Fibroblast of lung (primary cell): ENCODE measurements around the gene BMPR1B.

Experiments used
- EZH2 ChIP-seq: IDR thresholded peaks from 2 replicates; pipeline ENCODE4 v1.5.1; 2012; ENCODE audit warnings: low read length, control low read depth, mild to moderate bottlenecking; ENCODE audit errors: missing control alignments
- TF ChIP-seq, protein P1 (sequence below), 2 donors: IDR thresholded peaks in 1 of 2; conservative IDR thresholded peaks in 1 of 2; 1 replicate in 1 of 2; 2 replicates in 1 of 2; pipeline ENCODE4 v1.5.1; 2011 to 2012; ENCODE audit warnings: low read length in 2 of 2, control low read depth in 1 of 2, inconsistent platforms in 1 of 2, low read depth in 1 of 2, mild to moderate bottlenecking in 1 of 2

DNA sequence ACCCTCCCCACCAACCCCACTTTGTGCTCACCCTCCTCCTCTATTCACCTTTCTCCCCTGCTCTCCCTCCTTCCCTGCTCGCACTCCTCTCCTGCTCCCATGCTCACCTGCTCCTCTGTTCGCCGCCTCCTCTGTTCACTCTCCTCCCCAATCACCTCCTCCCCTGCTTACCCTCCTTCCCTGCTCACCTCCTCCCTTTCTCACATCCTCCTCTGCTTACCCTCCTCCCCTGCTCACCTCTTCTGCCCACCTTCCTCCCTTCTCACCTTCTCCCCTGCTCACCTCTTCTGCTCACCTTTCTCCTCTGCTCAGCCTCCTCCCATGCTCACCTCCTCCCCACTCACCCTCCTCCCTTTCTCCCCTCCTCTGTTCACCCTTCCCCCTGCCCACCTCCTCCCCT lies 433.8 kb downstream of the BMPR1B start:
- TF ChIP-seq, protein P1, sequence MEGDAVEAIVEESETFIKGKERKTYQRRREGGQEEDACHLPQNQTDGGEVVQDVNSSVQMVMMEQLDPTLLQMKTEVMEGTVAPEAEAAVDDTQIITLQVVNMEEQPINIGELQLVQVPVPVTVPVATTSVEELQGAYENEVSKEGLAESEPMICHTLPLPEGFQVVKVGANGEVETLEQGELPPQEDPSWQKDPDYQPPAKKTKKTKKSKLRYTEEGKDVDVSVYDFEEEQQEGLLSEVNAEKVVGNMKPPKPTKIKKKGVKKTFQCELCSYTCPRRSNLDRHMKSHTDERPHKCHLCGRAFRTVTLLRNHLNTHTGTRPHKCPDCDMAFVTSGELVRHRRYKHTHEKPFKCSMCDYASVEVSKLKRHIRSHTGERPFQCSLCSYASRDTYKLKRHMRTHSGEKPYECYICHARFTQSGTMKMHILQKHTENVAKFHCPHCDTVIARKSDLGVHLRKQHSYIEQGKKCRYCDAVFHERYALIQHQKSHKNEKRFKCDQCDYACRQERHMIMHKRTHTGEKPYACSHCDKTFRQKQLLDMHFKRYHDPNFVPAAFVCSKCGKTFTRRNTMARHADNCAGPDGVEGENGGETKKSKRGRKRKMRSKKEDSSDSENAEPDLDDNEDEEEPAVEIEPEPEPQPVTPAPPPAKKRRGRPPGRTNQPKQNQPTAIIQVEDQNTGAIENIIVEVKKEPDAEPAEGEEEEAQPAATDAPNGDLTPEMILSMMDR (conservative IDR thresholded peaks at IDR 0.05 in 1 of 2, IDR thresholded peaks at IDR 0.05 in 1 of 2; ENCODE audit: low read depth in 1 of 2, low read length in 2 of 2): no peak
- no peak for TF ChIP-seq EZH2
